Activated CD4-positive, alpha-beta T cell treated with anti-CD3 and anti-CD28 coated beads, Interleukin-2, amount 10 ng/mL, durations not matched to agents 7 days and 5 days (primary cell): ENCODE measurements around the gene MIEF1. TPM values are rescaled to one million over a fixed set of nuclear protein-coding genes. Genes with fewer than 3 reads are reported as not detected.

ENCODE experiments used
- CTCF ChIA-PET: fragments of 350-600 bp; sonication (Branson Sonifier 250); formaldehyde crosslinking; loops from one replicate; lab custom pipeline; 2021; ENCODE audit warnings: antibody characterized with exemption; lab: Charles Lee
- POLR2A ChIA-PET: fragments of 350-600 bp; sonication (Branson Sonifier 250); formaldehyde crosslinking; loops from one replicate; lab custom pipeline; 2021; ENCODE audit warnings: antibody characterized with exemption; lab: Charles Lee
- DNase-seq: peaks from one replicate; pipeline ENCODE4 v3.0.0-alpha.2; 2020
- H3K27ac Mint-ChIP-seq: one replicate; pipeline ENCODE4 v1.8.0; 2021; ENCODE audit warnings: mild to moderate bottlenecking, moderate library complexity, mixed read lengths
- H3K27me3 Mint-ChIP-seq: one replicate; pipeline ENCODE4 v1.8.0; 2021; ENCODE audit warnings: mixed read lengths
- H3K36me3 Mint-ChIP-seq: one replicate; pipeline ENCODE4 v1.8.0; 2021; ENCODE audit warnings: low read depth, mixed read lengths
- H3K4me1 Mint-ChIP-seq: one replicate; pipeline ENCODE4 v1.8.0; 2021; ENCODE audit warnings: mixed read lengths
- H3K4me3 Mint-ChIP-seq: one replicate; pipeline ENCODE4 v1.8.0; 2021; ENCODE audit warnings: mild to moderate bottlenecking, moderate library complexity, mixed read lengths
- H3K9me3 Mint-ChIP-seq: one replicate; pipeline ENCODE4 v1.8.0; 2021; ENCODE audit warnings: mixed read lengths
- total RNA-seq, 2 experiments: library from RNA; stranded (reverse); gene quantifications; one replicate each; pipeline ENCODE4 v1.2.3, GENCODE V29; 2021

Gene MIEF1
- 10 to 100 TPM; 34.8 to 40.0 TPM for total RNA-seq

DNA sequence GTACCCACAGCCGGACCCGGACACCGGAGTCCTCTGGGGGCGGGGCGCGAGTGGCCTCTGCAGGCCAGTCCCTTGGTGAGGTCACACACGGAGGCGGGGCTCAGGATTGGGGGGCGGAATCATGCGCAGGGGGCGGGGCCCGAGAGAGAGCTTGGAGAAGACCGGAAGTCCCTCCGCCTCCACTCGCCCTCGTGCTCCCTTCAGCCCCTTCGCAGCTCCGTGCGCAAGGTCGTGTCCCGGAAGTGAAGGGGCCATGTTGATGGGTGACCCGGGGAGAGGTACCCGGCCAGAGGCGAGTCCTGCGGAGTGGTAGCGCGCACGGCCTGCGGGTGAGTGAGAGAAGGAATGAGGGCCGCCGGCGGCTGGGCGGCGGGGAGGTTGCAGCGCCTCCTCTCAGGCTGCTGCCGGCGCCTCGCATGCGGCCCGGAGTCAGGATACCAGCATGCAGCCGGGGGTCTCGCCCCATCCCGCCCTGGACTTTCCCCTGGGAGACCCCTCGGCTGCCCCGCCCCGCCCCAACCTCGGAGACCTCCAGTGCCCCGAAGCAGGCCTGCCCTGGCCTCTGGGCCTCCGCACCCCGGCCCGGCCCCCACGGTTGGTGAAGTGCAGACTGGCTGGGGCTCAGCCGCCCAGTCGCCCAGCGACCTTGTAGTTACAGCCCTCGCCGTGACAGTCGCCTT lies at the start of gene MIEF1:
MIEF1 (plus strand) TSS at position 182 of the 680 bp plus-strand sequence. CDS start 9,005 bp downstream, outside the sequence.
- DNase-seq, result peak; percentile 92
- POLR2A ChIA-PET, result interaction anchor here (0.6 to 2.5 kb wide), 4 partner anchors 18 to 186 kb away, joined by 3 to 16 read pairs (median 4); partner anchors contain the start of gene ATF4
- Mint-ChIP-seq H3K4me1 (peaks cover 41% of the 10 kb centered on the region), H3K9me3 (no peaks in the 10 kb centered on the region), H3K4me3 (peak within 1 kb of the TSS; percentile 96), H3K27ac (peak within 1 kb of the TSS; percentile 95), H3K27me3 (peaks cover 5% of the 10 kb centered on the region), H3K36me3 (peaks cover 27% of the 10 kb centered on the region)
- CTCF ChIA-PET, result interaction anchor here (0.6 to 13.6 kb wide), 10 partner anchors 8 to 102 kb away, joined by 3 to 216 read pairs (median 4); partner anchors contain the start of genes ATF4, RPS19BP1 and TAB1

DNA sequence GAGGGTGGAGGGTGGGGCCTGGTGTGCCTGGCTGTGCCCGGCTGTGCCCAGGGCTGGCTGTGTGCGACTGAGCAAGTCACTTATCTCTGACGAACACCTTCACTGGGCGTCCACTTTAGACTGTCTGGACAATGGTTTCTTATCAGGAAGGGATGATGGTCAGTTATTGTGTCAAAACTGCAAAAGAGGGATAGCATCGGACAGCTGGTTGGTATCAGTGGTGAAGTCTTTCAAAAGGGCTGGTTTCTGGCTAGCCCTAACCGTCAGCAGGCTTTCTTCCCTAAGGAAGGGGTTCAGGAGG lies 49.4 kb upstream of the MIEF1 start:
- no peak for DNase-seq
- Mint-ChIP-seq H3K9me3 (no peaks in the 10 kb centered on the region), H3K4me3 (no peak overlapping the region), H3K27me3 (peaks cover 21% of the 10 kb centered on the region), H3K36me3 (peaks cover 33% of the 10 kb centered on the region), H3K4me1 (peaks cover 58% of the 10 kb centered on the region), H3K27ac (no peak overlapping the region)
- ChIA-PET CTCF (interaction anchor here (1.2 kb wide), 2 partner anchors 12 to 26 kb away, joined by 4 to 6 read pairs; no protein-coding TSS in a partner anchor), POLR2A (no interaction called here)

DNA sequence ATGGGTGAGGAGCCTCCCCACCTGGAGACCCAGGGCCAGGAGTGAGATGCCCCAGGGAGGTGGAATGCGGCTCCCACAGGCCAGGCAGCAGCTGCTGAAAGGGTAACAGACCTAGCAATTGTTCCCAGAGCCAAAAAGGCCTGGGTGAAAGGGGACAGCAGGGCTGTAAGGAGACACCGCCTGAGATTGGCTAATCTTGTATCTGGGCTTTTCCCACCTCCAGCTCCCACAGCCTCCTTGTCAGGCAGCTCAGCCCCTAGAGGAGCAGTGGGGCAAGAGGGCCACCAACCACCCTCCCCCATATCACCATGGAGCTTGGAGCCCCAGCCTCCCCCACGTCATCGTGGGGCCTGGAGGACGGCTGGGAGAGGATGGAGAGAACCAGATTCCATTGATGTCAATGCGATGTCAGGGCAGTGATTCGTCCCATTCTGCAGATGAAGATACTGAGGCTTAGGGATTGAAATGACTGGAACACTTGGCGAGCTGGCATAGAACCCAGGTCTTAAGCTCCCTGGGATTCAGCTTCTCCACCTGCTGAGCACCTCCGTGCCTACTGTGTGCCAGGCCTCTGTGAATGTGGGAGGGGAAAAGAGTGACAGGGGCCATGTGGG lies 48.2 kb upstream of the MIEF1 start:
- ChIA-PET POLR2A (no interaction called here), CTCF (interaction anchor here (0.6 to 1.2 kb wide), 2 partner anchors 11 to 14 kb away, joined by 3 to 5 read pairs; no protein-coding TSS in a partner anchor)
- Mint-ChIP-seq H3K27me3 (peaks cover 31% of the 10 kb centered on the region), H3K9me3 (no peaks in the 10 kb centered on the region), H3K4me3 (no peak overlapping the region), H3K4me1 (peaks cover 55% of the 10 kb centered on the region), H3K36me3 (peaks cover 39% of the 10 kb centered on the region), H3K27ac (no peak overlapping the region)
- DNase-seq, result no peak

DNA sequence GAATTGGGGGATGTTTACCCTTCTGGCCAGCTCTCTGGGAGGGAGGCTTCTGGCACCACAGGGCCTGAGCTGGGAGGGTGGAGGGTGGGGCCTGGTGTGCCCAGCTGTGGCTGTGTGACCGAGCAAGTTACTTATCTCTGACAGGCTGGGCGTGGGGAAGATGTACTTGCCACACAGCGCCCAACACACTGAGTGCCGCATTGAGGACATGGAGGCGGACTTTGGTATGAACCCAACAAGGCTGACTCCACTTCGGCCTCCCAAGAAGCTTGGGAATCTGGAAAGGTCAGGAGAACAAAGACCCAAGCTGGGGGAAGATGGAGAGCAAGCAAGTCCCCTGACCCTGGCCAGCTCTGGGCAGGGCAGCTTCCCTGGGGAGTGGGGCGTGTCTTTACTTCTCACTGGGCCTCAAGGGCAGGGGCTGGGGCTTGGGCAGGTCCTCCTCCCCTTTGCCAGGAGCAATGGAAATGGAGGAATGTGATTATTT lies 47.7 kb upstream of the MIEF1 start:
- H3K4me3 Mint-ChIP-seq, result no peak overlapping the region
- no peak for DNase-seq
- no peaks in the 10 kb centered on the region for H3K9me3 Mint-ChIP-seq
- H3K27me3 Mint-ChIP-seq, result peaks cover 34% of the 10 kb centered on the region
- peaks cover 39% of the 10 kb centered on the region for H3K36me3 Mint-ChIP-seq
- ChIA-PET POLR2A (no interaction called here), CTCF (interaction anchor here (0.6 to 1.2 kb wide), 3 partner anchors 10 to 536 kb away, joined by 3 to 5 read pairs (median 4); no protein-coding TSS in a partner anchor)
- no peak overlapping the region for H3K27ac Mint-ChIP-seq
- peaks cover 49% of the 10 kb centered on the region for H3K4me1 Mint-ChIP-seq

- POLR2A ChIA-PET, result no interaction called here
- H3K4me1 Mint-ChIP-seq, result peaks cover 31% of the 10 kb centered on the region
- no peak for DNase-seq
- H3K4me3 Mint-ChIP-seq, result peak within 1 kb of the TSS; percentile 59
- H3K9me3 Mint-ChIP-seq, result no peaks in the 10 kb centered on the region
- peaks cover 31% of the 10 kb centered on the region for H3K36me3 Mint-ChIP-seq
- CTCF ChIA-PET, result no interaction called here
- peaks cover 37% of the 10 kb centered on the region for H3K27me3 Mint-ChIP-seq
- no peak within 1 kb of the TSS for H3K27ac Mint-ChIP-seq
Observed at GRCh38 chr22:39456522-39457197, 45.4 kb upstream of the MIEF1 start, which contains the start of gene MGAT3. Gene MGAT3 (plus strand): TSS chr22:39457012. CDS start chr22:39487348, 30,336 bp downstream.

DNA sequence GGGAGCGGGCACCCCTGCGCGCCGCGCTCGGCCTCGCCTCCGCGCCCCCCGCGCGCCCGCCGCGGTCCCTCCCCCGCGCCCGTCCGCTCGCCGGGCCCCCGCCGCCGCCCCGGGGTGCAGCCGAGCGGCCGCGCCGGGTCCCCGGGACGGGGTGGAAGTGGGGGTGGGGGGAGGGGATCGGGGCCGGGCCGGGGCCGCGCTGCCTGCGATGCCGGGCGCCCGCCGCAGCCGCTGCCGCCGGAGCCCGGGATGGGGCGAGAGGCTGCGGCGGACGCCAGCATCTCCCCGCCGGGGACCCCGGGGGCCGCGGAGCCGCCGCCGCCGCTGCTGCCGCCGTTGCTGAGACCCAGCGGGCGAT lies 44.9 kb upstream of the MIEF1 start:
- H3K9me3 Mint-ChIP-seq, result no peaks in the 10 kb centered on the region
- H3K27me3 Mint-ChIP-seq, result peaks cover 37% of the 10 kb centered on the region
- DNase-seq, result no peak
- no peak overlapping the region for H3K27ac Mint-ChIP-seq
- ChIA-PET CTCF (no interaction called here), POLR2A (no interaction called here)
- H3K36me3 Mint-ChIP-seq, result peaks cover 31% of the 10 kb centered on the region
- H3K4me3 Mint-ChIP-seq, result no peak overlapping the region
- H3K4me1 Mint-ChIP-seq, result peaks cover 30% of the 10 kb centered on the region

- Mint-ChIP-seq H3K27me3 (peaks cover 37% of the 10 kb centered on the region), H3K27ac (no peak overlapping the region), H3K9me3 (no peaks in the 10 kb centered on the region), H3K4me3 (peak overlapping the region; percentile 59), H3K4me1 (peaks cover 28% of the 10 kb centered on the region), H3K36me3 (peaks cover 30% of the 10 kb centered on the region)
- ChIA-PET POLR2A (no interaction called here), CTCF (no interaction called here)
- no peak for DNase-seq
Observed at GRCh38 chr22:39457556-39458443, 44.3 kb upstream of the MIEF1 start.

GRCh38 chr22:39458444-39459083 lies 43.5 kb upstream of the MIEF1 start:
- H3K9me3 Mint-ChIP-seq, result no peaks in the 10 kb centered on the region
- H3K36me3 Mint-ChIP-seq, result peaks cover 30% of the 10 kb centered on the region
- peaks cover 37% of the 10 kb centered on the region for H3K27me3 Mint-ChIP-seq
- H3K4me1 Mint-ChIP-seq, result peaks cover 28% of the 10 kb centered on the region
- ChIA-PET POLR2A (no interaction called here), CTCF (interaction anchor here (0.6 kb wide), 1 partner anchor 53 kb away, joined by 6 read pairs; no protein-coding TSS in a partner anchor)
- H3K4me3 Mint-ChIP-seq, result peak overlapping the region; percentile 59
- DNase-seq, result no peak
- no peak overlapping the region for H3K27ac Mint-ChIP-seq

- Mint-ChIP-seq H3K4me1 (peaks cover 25% of the 10 kb centered on the region), H3K27ac (no peak overlapping the region), H3K27me3 (peaks cover 34% of the 10 kb centered on the region), H3K9me3 (no peaks in the 10 kb centered on the region), H3K36me3 (peaks cover 26% of the 10 kb centered on the region), H3K4me3 (no peak overlapping the region)
- DNase-seq, result no peak
- ChIA-PET POLR2A (no interaction called here), CTCF (interaction anchor here (0.9 kb wide), 1 partner anchor 69 kb away, joined by 3 read pairs; no protein-coding TSS in a partner anchor)
Observed at GRCh38 chr22:39459681-39460080, 42.4 kb upstream of the MIEF1 start.

DNA sequence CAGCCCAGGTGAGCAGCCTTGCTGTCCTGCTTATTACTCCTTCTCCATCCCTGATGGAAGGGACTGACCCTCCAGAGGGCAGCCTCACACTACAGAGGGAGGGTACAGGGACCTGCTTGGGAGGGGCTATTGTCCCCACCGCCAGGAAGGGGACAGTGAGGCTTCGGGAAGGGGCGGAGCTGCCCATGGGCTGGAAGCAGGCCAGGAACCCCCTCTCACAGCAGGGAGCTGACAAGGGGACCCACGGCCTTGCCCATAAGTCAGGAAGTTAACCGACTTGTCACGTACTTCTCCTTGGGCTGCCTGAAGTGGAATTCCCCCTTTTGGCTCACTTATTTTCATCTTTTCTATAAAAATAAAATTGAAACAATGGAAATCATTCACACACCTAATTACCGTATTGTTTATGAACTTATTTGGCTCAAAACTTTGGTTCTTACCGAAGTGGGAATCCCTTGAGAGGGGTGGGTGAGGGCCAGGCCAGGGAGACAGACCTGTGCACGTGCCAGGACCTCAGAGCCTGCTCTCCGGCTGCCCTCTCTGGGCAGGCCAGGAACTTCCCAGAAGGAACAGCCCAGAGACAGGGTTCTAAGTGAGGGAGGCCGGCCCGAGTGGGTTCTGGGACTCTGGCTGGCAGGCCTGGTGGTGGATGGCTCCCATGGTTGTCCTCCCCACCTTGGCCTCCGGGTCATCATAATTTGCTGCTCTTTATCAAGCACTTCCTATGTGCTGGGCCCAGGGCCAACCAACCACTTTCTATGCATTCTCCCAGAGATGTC lies 39.5 kb upstream of the MIEF1 start:
- H3K4me3 Mint-ChIP-seq, result no peak overlapping the region
- no peaks in the 10 kb centered on the region for H3K9me3 Mint-ChIP-seq
- peaks cover 24% of the 10 kb centered on the region for H3K4me1 Mint-ChIP-seq
- ChIA-PET POLR2A (no interaction called here), CTCF (interaction anchor here (0.5 kb wide), 1 partner anchor 40 kb away, joined by 3 read pairs; no protein-coding TSS in a partner anchor)
- DNase-seq, result no peak
- H3K36me3 Mint-ChIP-seq, result peaks cover 9% of the 10 kb centered on the region
- H3K27me3 Mint-ChIP-seq, result peaks cover 16% of the 10 kb centered on the region
- H3K27ac Mint-ChIP-seq, result no peak overlapping the region

DNA sequence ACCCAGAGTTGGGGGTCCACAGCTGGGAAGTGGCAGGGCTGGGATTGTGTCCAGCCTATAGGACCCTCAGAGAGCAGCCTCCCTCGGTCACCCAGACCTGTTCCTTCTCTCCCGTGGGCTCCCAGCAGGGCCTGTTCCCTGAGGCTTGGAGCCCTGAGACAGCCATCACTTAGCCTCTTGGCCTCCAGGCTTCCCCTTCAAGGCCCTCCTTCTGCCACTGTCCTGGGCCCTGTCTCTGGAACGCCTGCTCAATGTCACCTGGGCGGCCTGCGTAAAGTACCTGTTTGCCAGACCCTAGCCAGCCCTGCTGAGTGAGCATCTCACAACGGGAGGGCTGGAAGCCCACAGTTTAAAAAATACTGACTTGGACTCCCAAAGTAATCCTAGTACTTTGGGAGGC lies 38.8 kb upstream of the MIEF1 start:
- peaks cover 12% of the 10 kb centered on the region for H3K27me3 Mint-ChIP-seq
- no peaks in the 10 kb centered on the region for H3K9me3 Mint-ChIP-seq
- H3K27ac Mint-ChIP-seq, result no peak overlapping the region
- no peak for DNase-seq
- peaks cover 21% of the 10 kb centered on the region for H3K4me1 Mint-ChIP-seq
- H3K4me3 Mint-ChIP-seq, result no peak overlapping the region
- peaks cover 7% of the 10 kb centered on the region for H3K36me3 Mint-ChIP-seq
- POLR2A ChIA-PET, result no interaction called here
- CTCF ChIA-PET, result no interaction called here
